SK-N-SH treated with all-trans-retinoic acid at 6 μM for 48 hours (cell line): ENCODE measurements around the gene HEPHL1.

ENCODE experiments used
- ARNTL ChIP-seq: fragments of 450-650 bp; formaldehyde crosslinking; IDR thresholded peaks from 2 replicates; pipeline ENCODE4 v1.5.0; 2020; ENCODE audit warnings: low read depth, mild to moderate bottlenecking, moderate library complexity, borderline replicate concordance
- BACH2 ChIP-seq: fragments of 250-450 bp; sonication (Bioruptor Pico); IDR thresholded peaks from 2 replicates; pipeline ENCODE4 v1.9.0; 2021; ENCODE audit warnings: mild to moderate bottlenecking, borderline replicate concordance
- ESRRG ChIP-seq: fragments of 250-450 bp; sonication (Bioruptor Pico); IDR thresholded peaks from 2 replicates; pipeline ENCODE4 v1.6.1; 2021; ENCODE audit warnings: mild to moderate bottlenecking
- GLIS3 ChIP-seq: fragments of 250-450 bp; sonication (Bioruptor Pico); IDR thresholded peaks from 2 replicates; pipeline ENCODE4 v1.5.0; 2020; ENCODE audit warnings: mild to moderate bottlenecking, moderate library complexity
- TCF4 ChIP-seq: fragments of 250-450 bp; sonication (Bioruptor Pico); IDR thresholded peaks from 2 replicates; pipeline ENCODE4 v1.8.0; 2021; ENCODE audit warnings: mild to moderate bottlenecking, moderate library complexity, borderline replicate concordance
- TOX ChIP-seq: fragments of 250-450 bp; sonication (Bioruptor Pico); IDR thresholded peaks from 2 replicates; pipeline ENCODE4 v1.8.0; 2021; ENCODE audit warnings: mild to moderate bottlenecking, moderate library complexity, borderline replicate concordance
- ZFP30 ChIP-seq: fragments of 450-650 bp; formaldehyde crosslinking; IDR thresholded peaks from 2 replicates; pipeline ENCODE4 v1.5.0; 2022; ENCODE audit warnings: mild to moderate bottlenecking, moderate library complexity
- TF ChIP-seq, protein P1 (sequence below): fragments of 250-450 bp; sonication (Bioruptor Pico); IDR thresholded peaks from 2 replicates; pipeline ENCODE4 v1.5.1; 2020; ENCODE audit warnings: low read depth, mild to moderate bottlenecking, moderate library complexity
- TF ChIP-seq, protein P2 (sequence below): fragments of 250-450 bp; sonication (Bioruptor Pico); IDR thresholded peaks from 2 replicates; pipeline ENCODE4 v1.8.0; 2020; ENCODE audit warnings: mild to moderate bottlenecking, moderate library complexity, borderline replicate concordance

DNA sequence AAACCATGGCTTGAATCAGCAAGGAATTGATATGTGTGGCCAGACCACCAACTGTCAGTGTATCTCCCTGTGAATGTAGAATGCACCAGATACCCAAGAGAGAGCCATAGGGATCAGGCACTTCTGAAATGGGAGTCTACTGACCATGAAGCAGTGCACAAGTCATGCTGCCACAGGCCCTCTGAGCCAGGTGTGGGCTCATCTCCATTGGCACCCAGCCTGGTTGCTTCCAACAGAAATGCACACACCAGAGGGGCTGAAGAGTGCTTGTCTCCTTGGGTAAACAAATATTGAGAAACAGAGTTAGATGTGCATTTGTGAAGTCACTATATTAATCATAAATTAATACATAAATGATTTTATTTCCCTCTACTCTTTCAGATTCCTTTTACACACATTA lies 79.1 kb downstream of the HEPHL1 start:
- TF ChIP-seq ZFP30 (CRISPR knock-in tag): no peak
- TF ChIP-seq ARNTL (CRISPR knock-in tag): no peak
- no peak for TF ChIP-seq TOX (CRISPR knock-in tag)
- no peak for TF ChIP-seq GLIS3
- TF ChIP-seq, protein P1, sequence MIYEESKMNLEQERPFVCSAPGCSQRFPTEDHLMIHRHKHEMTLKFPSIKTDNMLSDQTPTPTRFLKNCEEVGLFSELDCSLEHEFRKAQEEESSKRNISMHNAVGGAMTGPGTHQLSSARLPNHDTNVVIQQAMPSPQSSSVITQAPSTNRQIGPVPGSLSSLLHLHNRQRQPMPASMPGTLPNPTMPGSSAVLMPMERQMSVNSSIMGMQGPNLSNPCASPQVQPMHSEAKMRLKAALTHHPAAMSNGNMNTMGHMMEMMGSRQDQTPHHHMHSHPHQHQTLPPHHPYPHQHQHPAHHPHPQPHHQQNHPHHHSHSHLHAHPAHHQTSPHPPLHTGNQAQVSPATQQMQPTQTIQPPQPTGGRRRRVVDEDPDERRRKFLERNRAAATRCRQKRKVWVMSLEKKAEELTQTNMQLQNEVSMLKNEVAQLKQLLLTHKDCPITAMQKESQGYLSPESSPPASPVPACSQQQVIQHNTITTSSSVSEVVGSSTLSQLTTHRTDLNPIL (CRISPR knock-in tag): no peak
- no peak for TF ChIP-seq TCF4 (CRISPR knock-in tag)
- TF ChIP-seq, protein P2, sequence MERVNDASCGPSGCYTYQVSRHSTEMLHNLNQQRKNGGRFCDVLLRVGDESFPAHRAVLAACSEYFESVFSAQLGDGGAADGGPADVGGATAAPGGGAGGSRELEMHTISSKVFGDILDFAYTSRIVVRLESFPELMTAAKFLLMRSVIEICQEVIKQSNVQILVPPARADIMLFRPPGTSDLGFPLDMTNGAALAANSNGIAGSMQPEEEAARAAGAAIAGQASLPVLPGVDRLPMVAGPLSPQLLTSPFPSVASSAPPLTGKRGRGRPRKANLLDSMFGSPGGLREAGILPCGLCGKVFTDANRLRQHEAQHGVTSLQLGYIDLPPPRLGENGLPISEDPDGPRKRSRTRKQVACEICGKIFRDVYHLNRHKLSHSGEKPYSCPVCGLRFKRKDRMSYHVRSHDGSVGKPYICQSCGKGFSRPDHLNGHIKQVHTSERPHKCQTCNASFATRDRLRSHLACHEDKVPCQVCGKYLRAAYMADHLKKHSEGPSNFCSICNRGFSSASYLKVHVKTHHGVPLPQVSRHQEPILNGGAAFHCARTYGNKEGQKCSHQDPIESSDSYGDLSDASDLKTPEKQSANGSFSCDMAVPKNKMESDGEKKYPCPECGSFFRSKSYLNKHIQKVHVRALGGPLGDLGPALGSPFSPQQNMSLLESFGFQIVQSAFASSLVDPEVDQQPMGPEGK (CRISPR knock-in tag): no peak
- TF ChIP-seq ESRRG (CRISPR knock-in tag): no peak
- TF ChIP-seq BACH2: no peak
